Measurements from ENCODE around the gene CLSTN2. TPM values are rescaled to one million over a fixed set of nuclear protein-coding genes. Genes with fewer than 3 reads are reported as not detected.

The CLSTN2 gene
- polyA plus RNA-seq, 3 donors: not detected

DNA sequence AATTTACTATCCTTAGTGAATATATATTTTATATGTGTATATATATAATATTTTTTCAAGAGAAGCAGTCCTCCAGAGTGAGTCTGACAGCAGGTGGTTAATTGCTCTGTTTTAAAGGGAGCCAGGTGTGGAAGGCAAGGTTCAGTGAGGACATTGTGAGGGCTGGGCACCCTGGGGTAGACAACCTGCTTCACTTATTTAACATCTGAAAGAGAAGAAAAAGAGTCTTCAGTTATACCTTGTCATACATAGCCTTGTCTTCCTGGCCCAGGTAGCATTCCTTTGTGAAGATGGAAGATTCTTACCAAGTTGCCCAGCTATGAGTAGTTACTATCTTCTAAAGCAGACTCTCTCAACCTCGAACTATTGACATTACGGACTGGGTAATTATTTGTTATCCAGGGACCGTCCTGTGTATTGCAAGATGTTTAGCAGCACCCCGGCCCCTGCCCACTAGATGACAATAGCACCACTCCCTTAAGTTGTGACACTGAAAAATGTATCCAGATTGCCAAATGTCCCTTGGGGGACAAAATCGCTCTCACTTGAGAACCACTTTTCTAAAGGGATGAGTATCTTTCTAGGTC lies 406.9 kb downstream of the CLSTN2 start:
- no peaks in the 10 kb centered on the region for H3K4me1 Mint-ChIP-seq
- Histone ChIP-seq H3K4me3 (replicated peaks in 1 of 3; ENCODE audit: low read depth in 2 of 3, low read length in 3 of 3) (no peak overlapping the region), H3K27ac (ENCODE audit: low read depth in 1 of 2, low read length in 2 of 2) (no peak overlapping the region), H3K9ac (ENCODE audit: insufficient read depth, low read length, poor library complexity, severe bottlenecking) (no peak overlapping the region), H3K36me3 (replicated peaks in 1 of 2; ENCODE audit: control insufficient read depth in 1 of 2, insufficient read depth in 2 of 2, low read length in 2 of 2) (no peaks in the 10 kb centered on the region), H3K4me2 (replicated peaks; ENCODE audit: extremely low read depth, low read length, poor library complexity, severe bottlenecking) (no peak overlapping the region), H3K9me3 (replicated peaks in 1 of 2; ENCODE audit: control insufficient read depth in 1 of 2, insufficient read depth in 1 of 2, low read length in 2 of 2) (peaks cover 0 to 4% of the 10 kb centered on the region in 2 donors), H3K27me3 (ENCODE audit: control insufficient read depth in 2 of 2, insufficient read depth in 2 of 2, low read length in 2 of 2) (no peaks in the 10 kb centered on the region), H3K4me1 (ENCODE audit: control insufficient read depth in 1 of 2, insufficient read depth in 2 of 2, low read length in 2 of 2) (no peaks in the 10 kb centered on the region), H2AFZ (ENCODE audit: insufficient read depth, low read depth, low read length, poor library complexity, severe bottlenecking) (no peak overlapping the region), H4K20me1 (ENCODE audit: insufficient read depth, low read length) (no peaks in the 10 kb centered on the region), H3K79me2 (ENCODE audit: insufficient read depth, low read length) (no peaks in the 10 kb centered on the region)
- H3K9me3 Mint-ChIP-seq: peaks cover 0 to 13% (median 5%) of the 10 kb centered on the region in 7 donors
- 94% methylated on average over 3 of the region's 5 CpGs for WGBS (ENCODE audit: insufficient coverage)
- intact Hi-C loops (cut with micrococcal nuclease): no loop called here
- H3K36me3 Mint-ChIP-seq: no peaks in the 10 kb centered on the region
- H3K4me3 Mint-ChIP-seq: no peak overlapping the region
- no peak overlapping the region for H3K27ac Mint-ChIP-seq
- TF ChIP-seq, protein P1, sequence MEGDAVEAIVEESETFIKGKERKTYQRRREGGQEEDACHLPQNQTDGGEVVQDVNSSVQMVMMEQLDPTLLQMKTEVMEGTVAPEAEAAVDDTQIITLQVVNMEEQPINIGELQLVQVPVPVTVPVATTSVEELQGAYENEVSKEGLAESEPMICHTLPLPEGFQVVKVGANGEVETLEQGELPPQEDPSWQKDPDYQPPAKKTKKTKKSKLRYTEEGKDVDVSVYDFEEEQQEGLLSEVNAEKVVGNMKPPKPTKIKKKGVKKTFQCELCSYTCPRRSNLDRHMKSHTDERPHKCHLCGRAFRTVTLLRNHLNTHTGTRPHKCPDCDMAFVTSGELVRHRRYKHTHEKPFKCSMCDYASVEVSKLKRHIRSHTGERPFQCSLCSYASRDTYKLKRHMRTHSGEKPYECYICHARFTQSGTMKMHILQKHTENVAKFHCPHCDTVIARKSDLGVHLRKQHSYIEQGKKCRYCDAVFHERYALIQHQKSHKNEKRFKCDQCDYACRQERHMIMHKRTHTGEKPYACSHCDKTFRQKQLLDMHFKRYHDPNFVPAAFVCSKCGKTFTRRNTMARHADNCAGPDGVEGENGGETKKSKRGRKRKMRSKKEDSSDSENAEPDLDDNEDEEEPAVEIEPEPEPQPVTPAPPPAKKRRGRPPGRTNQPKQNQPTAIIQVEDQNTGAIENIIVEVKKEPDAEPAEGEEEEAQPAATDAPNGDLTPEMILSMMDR (IDR thresholded peaks at IDR 0.05): no peak
- no peaks in the 10 kb centered on the region for H3K27me3 Mint-ChIP-seq (ENCODE audit: low read depth in 3 of 3)
- DNase-seq: no peak

DNA sequence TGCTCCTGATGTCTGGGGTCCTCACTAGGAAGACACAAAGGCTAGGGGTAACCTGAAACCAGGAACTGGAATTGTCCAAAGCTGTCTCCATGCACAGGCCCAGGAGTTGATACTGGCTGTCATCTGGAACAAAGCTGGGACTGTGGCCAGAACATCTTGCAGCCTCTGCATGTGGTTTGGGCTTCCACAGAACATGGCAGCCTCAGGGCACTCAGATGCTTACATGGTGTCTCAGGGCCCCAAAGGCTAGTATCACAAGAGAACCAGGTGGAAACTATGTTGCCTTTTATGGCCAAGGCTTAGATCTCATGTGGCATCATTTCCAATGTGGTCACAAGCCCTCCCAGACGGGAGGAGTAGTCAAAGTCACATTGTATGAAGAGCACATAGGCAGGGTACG lies 407.7 kb downstream of the CLSTN2 start:
- no peaks in the 10 kb centered on the region for H3K36me3 ChIP-seq (replicated peaks in 1 of 2; ENCODE audit: control insufficient read depth in 1 of 2, insufficient read depth in 2 of 2, low read length in 2 of 2)
- TF ChIP-seq, protein P1 (IDR thresholded peaks at IDR 0.05): no peak
- H3K4me1 Mint-ChIP-seq: no peaks in the 10 kb centered on the region
- intact Hi-C loops (cut with micrococcal nuclease): no loop called here
- no peak overlapping the region for H3K4me3 ChIP-seq (replicated peaks in 1 of 3; ENCODE audit: low read depth in 2 of 3, low read length in 3 of 3)
- H3K4me2 ChIP-seq (replicated peaks; ENCODE audit: extremely low read depth, low read length, poor library complexity, severe bottlenecking): no peak overlapping the region
- no peaks in the 10 kb centered on the region for H3K27me3 ChIP-seq (ENCODE audit: control insufficient read depth in 2 of 2, insufficient read depth in 2 of 2, low read length in 2 of 2)
- H4K20me1 ChIP-seq (ENCODE audit: insufficient read depth, low read length): no peaks in the 10 kb centered on the region
- peaks cover 0 to 6% of the 10 kb centered on the region in 2 donors for H3K9me3 ChIP-seq (replicated peaks in 1 of 2; ENCODE audit: control insufficient read depth in 1 of 2, insufficient read depth in 1 of 2, low read length in 2 of 2)
- H3K36me3 Mint-ChIP-seq: no peaks in the 10 kb centered on the region
- H3K9me3 Mint-ChIP-seq: peaks cover 0 to 13% (median 5%) of the 10 kb centered on the region in 7 donors
- H3K27ac Mint-ChIP-seq: no peak overlapping the region
- H3K9ac ChIP-seq (ENCODE audit: insufficient read depth, low read length, poor library complexity, severe bottlenecking): no peak overlapping the region
- 83% methylated on average over 2 of the region's 2 CpGs for WGBS (ENCODE audit: insufficient coverage)
- H3K4me1 ChIP-seq (ENCODE audit: control insufficient read depth in 1 of 2, insufficient read depth in 2 of 2, low read length in 2 of 2): no peaks in the 10 kb centered on the region
- no peak overlapping the region for H3K4me3 Mint-ChIP-seq
- no peaks in the 10 kb centered on the region for H3K27me3 Mint-ChIP-seq (ENCODE audit: low read depth in 3 of 3)
- no peak overlapping the region for H2AFZ ChIP-seq (ENCODE audit: insufficient read depth, low read depth, low read length, poor library complexity, severe bottlenecking)
- H3K79me2 ChIP-seq (ENCODE audit: insufficient read depth, low read length): no peaks in the 10 kb centered on the region
- no peak overlapping the region for H3K27ac ChIP-seq (ENCODE audit: low read depth in 1 of 2, low read length in 2 of 2)
- DNase-seq: no peak
